ENCODE measurements around the gene RELN. TPM values are rescaled to one million over a fixed set of nuclear protein-coding genes. Genes with fewer than 3 reads are reported as not detected.

RELN gene
- total RNA-seq, 5 donors from 2014 or later (not counting 1 experiment from before 2014, with no cell fraction given) = 0.20 to 0.50 (median 0.41) TPM; not detected in 2

- Mint-ChIP-seq H3K27ac (no peak overlapping the region), H3K27me3 (peaks cover 0 to 4% of the 10 kb centered on the region in 2 donors), H3K36me3 (no peaks in the 10 kb centered on the region), H3K9me3 (peaks cover 20 to 49% (median 29%) of the 10 kb centered on the region in 3 donors), H3K4me1 (no peaks in the 10 kb centered on the region), H3K4me3 (no peak overlapping the region)
- no peaks in the 10 kb centered on the region for H3K36me3 ChIP-seq (ENCODE audit: control insufficient read depth in 2 of 2, extremely low read depth in 1 of 2, insufficient read depth in 1 of 2, low read length in 1 of 2)
- H3K9me3 ChIP-seq = no peaks in the 10 kb centered on the region
- CTCF ChIA-PET = no interaction called here
- ATAC-seq (replicated peaks in 1 of 4) (no peak), DNase-seq (no peak)
- H3K4me3 ChIP-seq (ENCODE audit: control insufficient read depth in 1 of 2, extremely low read depth in 1 of 2, low read length in 1 of 2) = no peak overlapping the region
- POLR2A ChIA-PET = interaction anchor here in 1 of 2 donors (0.7 kb wide), 1 partner anchor 219 kb away, joined by 5 read pairs; no protein-coding TSS in a partner anchor
- 60% methylated on average over 1 of the region's 2 CpGs for WGBS (ENCODE audit: insufficient coverage)
- no peak overlapping the region for H3K27ac ChIP-seq (ENCODE audit: low read length)
- no peaks in the 10 kb centered on the region for H3K27me3 ChIP-seq (replicated peaks in 1 of 2; ENCODE audit: control insufficient read depth in 2 of 2, extremely low read depth in 1 of 2, insufficient read depth in 2 of 2, low read length in 1 of 2)
- H3K4me1 ChIP-seq (ENCODE audit: control insufficient read depth in 1 of 2, extremely low read depth in 1 of 2, insufficient read depth in 2 of 2, low read length in 2 of 2) = no peaks in the 10 kb centered on the region
Observed at GRCh38 chr7:103644319-103644718, 345.1 kb downstream of the RELN start.

GRCh38 chr7:103640031-103640779, 349.3 kb downstream of the RELN start:
- Histone ChIP-seq H3K27me3 (replicated peaks in 1 of 2; ENCODE audit: control insufficient read depth in 2 of 2, extremely low read depth in 1 of 2, insufficient read depth in 2 of 2, low read length in 1 of 2) (no peaks in the 10 kb centered on the region), H3K27ac (ENCODE audit: low read length) (no peak overlapping the region), H3K4me1 (ENCODE audit: control insufficient read depth in 1 of 2, extremely low read depth in 1 of 2, insufficient read depth in 2 of 2, low read length in 2 of 2) (no peaks in the 10 kb centered on the region), H3K4me3 (ENCODE audit: control insufficient read depth in 1 of 2, extremely low read depth in 1 of 2, low read length in 1 of 2) (no peak overlapping the region), H3K36me3 (ENCODE audit: control insufficient read depth in 2 of 2, extremely low read depth in 1 of 2, insufficient read depth in 1 of 2, low read length in 1 of 2) (no peaks in the 10 kb centered on the region), H3K9me3 (no peaks in the 10 kb centered on the region)
- POLR2A ChIA-PET = no interaction called here
- Mint-ChIP-seq H3K4me1 (no peaks in the 10 kb centered on the region), H3K4me3 (no peak overlapping the region), H3K9me3 (peaks cover 9 to 20% (median 10%) of the 10 kb centered on the region in 3 donors), H3K27me3 (peaks cover 4 to 5% of the 10 kb centered on the region in 2 donors), H3K36me3 (no peaks in the 10 kb centered on the region), H3K27ac (no peak overlapping the region)
- ATAC-seq (replicated peaks in 1 of 4) (no peak), DNase-seq (no peak)
- CTCF ChIA-PET = no interaction called here
- no CpG with 5 or more reads among the region's 5 CpGs for WGBS (ENCODE audit: insufficient coverage)

GRCh38 chr7:103637726-103638125, 351.7 kb downstream of the RELN start:
- Mint-ChIP-seq H3K4me1 (no peaks in the 10 kb centered on the region), H3K27me3 (peaks cover 2 to 8% of the 10 kb centered on the region in 2 donors), H3K4me3 (no peak overlapping the region), H3K9me3 (no peaks in the 10 kb centered on the region), H3K27ac (no peak overlapping the region), H3K36me3 (no peaks in the 10 kb centered on the region)
- H3K36me3 ChIP-seq (ENCODE audit: control insufficient read depth in 2 of 2, extremely low read depth in 1 of 2, insufficient read depth in 1 of 2, low read length in 1 of 2) = no peaks in the 10 kb centered on the region
- DNase-seq = no peak
- H3K9me3 ChIP-seq = no peaks in the 10 kb centered on the region
- no CpG with 5 or more reads among the region's 3 CpGs for WGBS (ENCODE audit: insufficient coverage)
- ChIA-PET CTCF (no interaction called here), POLR2A (no interaction called here)
- no peaks in the 10 kb centered on the region for H3K27me3 ChIP-seq (replicated peaks in 1 of 2; ENCODE audit: control insufficient read depth in 2 of 2, extremely low read depth in 1 of 2, insufficient read depth in 2 of 2, low read length in 1 of 2)
- ATAC-seq (replicated peaks in 1 of 4) = no peak
- no peaks in the 10 kb centered on the region for H3K4me1 ChIP-seq (ENCODE audit: control insufficient read depth in 1 of 2, extremely low read depth in 1 of 2, insufficient read depth in 2 of 2, low read length in 2 of 2)
- H3K27ac ChIP-seq (ENCODE audit: low read length) = no peak overlapping the region
- no peak overlapping the region for H3K4me3 ChIP-seq (ENCODE audit: control insufficient read depth in 1 of 2, extremely low read depth in 1 of 2, low read length in 1 of 2)

- Mint-ChIP-seq H3K4me1 (no peaks in the 10 kb centered on the region), H3K36me3 (no peaks in the 10 kb centered on the region), H3K4me3 (no peak overlapping the region), H3K27ac (no peak overlapping the region), H3K9me3 (no peaks in the 10 kb centered on the region), H3K27me3 (peaks cover 2 to 12% of the 10 kb centered on the region in 2 donors)
- no peaks in the 10 kb centered on the region for H3K9me3 ChIP-seq
- peaks cover 0 to 2% of the 10 kb centered on the region in 2 experiments for H3K27me3 ChIP-seq (replicated peaks in 1 of 2; ENCODE audit: control insufficient read depth in 2 of 2, extremely low read depth in 1 of 2, insufficient read depth in 2 of 2, low read length in 1 of 2)
- no CpG with 5 or more reads among the region's 1 CpG for WGBS (ENCODE audit: insufficient coverage)
- H3K4me1 ChIP-seq (ENCODE audit: control insufficient read depth in 1 of 2, extremely low read depth in 1 of 2, insufficient read depth in 2 of 2, low read length in 2 of 2) = no peaks in the 10 kb centered on the region
- no peak for DNase-seq
- H3K4me3 ChIP-seq (ENCODE audit: control insufficient read depth in 1 of 2, extremely low read depth in 1 of 2, low read length in 1 of 2) = no peak overlapping the region
- ChIA-PET CTCF (no interaction called here), POLR2A (no interaction called here)
- no peak overlapping the region for H3K27ac ChIP-seq (ENCODE audit: low read length)
- ATAC-seq (replicated peaks in 1 of 4) = no peak
- H3K36me3 ChIP-seq (ENCODE audit: control insufficient read depth in 2 of 2, extremely low read depth in 1 of 2, insufficient read depth in 1 of 2, low read length in 1 of 2) = no peaks in the 10 kb centered on the region
Observed at GRCh38 chr7:103637094-103637493, 352.4 kb downstream of the RELN start.

GRCh38 chr7:103636153-103636552, 353.3 kb downstream of the RELN start:
- ATAC-seq (replicated peaks in 1 of 4) = no peak
- Histone ChIP-seq H3K4me3 (ENCODE audit: control insufficient read depth in 1 of 2, extremely low read depth in 1 of 2, low read length in 1 of 2) (no peak overlapping the region), H3K27me3 (replicated peaks in 1 of 2; ENCODE audit: control insufficient read depth in 2 of 2, extremely low read depth in 1 of 2, insufficient read depth in 2 of 2, low read length in 1 of 2) (peaks cover 0 to 2% of the 10 kb centered on the region in 2 experiments), H3K4me1 (ENCODE audit: control insufficient read depth in 1 of 2, extremely low read depth in 1 of 2, insufficient read depth in 2 of 2, low read length in 2 of 2) (no peaks in the 10 kb centered on the region), H3K9me3 (no peaks in the 10 kb centered on the region), H3K27ac (ENCODE audit: low read length) (no peak overlapping the region), H3K36me3 (ENCODE audit: control insufficient read depth in 2 of 2, extremely low read depth in 1 of 2, insufficient read depth in 1 of 2, low read length in 1 of 2) (no peaks in the 10 kb centered on the region)
- Mint-ChIP-seq H3K4me1 (no peaks in the 10 kb centered on the region), H3K4me3 (no peak overlapping the region), H3K27me3 (peaks cover 2 to 12% of the 10 kb centered on the region in 2 donors), H3K27ac (no peak overlapping the region), H3K9me3 (no peaks in the 10 kb centered on the region), H3K36me3 (no peaks in the 10 kb centered on the region)
- POLR2A ChIA-PET = no interaction called here
- CTCF ChIA-PET = no interaction called here
- DNase-seq = no peak
- 61% methylated on average over 2 of the region's 5 CpGs for WGBS (ENCODE audit: insufficient coverage)

- no peak overlapping the region for H3K4me3 ChIP-seq (ENCODE audit: control insufficient read depth in 1 of 2, extremely low read depth in 1 of 2, low read length in 1 of 2)
- POLR2A ChIA-PET = no interaction called here
- H3K36me3 ChIP-seq (ENCODE audit: control insufficient read depth in 2 of 2, extremely low read depth in 1 of 2, insufficient read depth in 1 of 2, low read length in 1 of 2) = no peaks in the 10 kb centered on the region
- CTCF ChIA-PET = no interaction called here
- Mint-ChIP-seq H3K36me3 (no peaks in the 10 kb centered on the region), H3K27me3 (peaks cover 0 to 8% of the 10 kb centered on the region in 2 donors), H3K9me3 (no peaks in the 10 kb centered on the region), H3K4me1 (no peaks in the 10 kb centered on the region), H3K4me3 (no peak overlapping the region), H3K27ac (no peak overlapping the region)
- H3K9me3 ChIP-seq = no peaks in the 10 kb centered on the region
- DNase-seq = no peak
- no peaks in the 10 kb centered on the region for H3K4me1 ChIP-seq (ENCODE audit: control insufficient read depth in 1 of 2, extremely low read depth in 1 of 2, insufficient read depth in 2 of 2, low read length in 2 of 2)
- no peak for ATAC-seq (replicated peaks in 1 of 4)
- no CpG with 5 or more reads among the region's 1 CpG for WGBS (ENCODE audit: insufficient coverage)
- H3K27ac ChIP-seq (ENCODE audit: low read length) = no peak overlapping the region
- peaks cover 0 to 2% of the 10 kb centered on the region in 2 experiments for H3K27me3 ChIP-seq (replicated peaks in 1 of 2; ENCODE audit: control insufficient read depth in 2 of 2, extremely low read depth in 1 of 2, insufficient read depth in 2 of 2, low read length in 1 of 2)
Observed at GRCh38 chr7:103632972-103633371, 356.5 kb downstream of the RELN start.
